IPS-18c (cell line): ENCODE measurements around the gene TIMP2.
"Not testable (repeated sequence)": the region's sequence is repeated elsewhere in the genome, so short reads cannot be mapped to it uniquely, and the experiment has no call there.

Experiments used
- H3K4me3 ChIP-seq: 2 replicates; pipeline ENCODE4 v1.7.0; 2013; ENCODE audit warnings: low read depth, mild to moderate bottlenecking, low read length, moderate library complexity; ENCODE audit not compliant: insufficient read depth
- H3K9me3 ChIP-seq: one replicate; pipeline ENCODE4 v1.6.1; 2013; ENCODE audit warnings: mild to moderate bottlenecking, low read length, moderate library complexity; ENCODE audit not compliant: control insufficient read depth, insufficient read depth

Gene TIMP2

GRCh38 chr17:78960928-78961327, 35.7 kb upstream of the TIMP2 start:
- no peaks in the 10 kb centered on the region for H3K9me3 ChIP-seq

DNA sequence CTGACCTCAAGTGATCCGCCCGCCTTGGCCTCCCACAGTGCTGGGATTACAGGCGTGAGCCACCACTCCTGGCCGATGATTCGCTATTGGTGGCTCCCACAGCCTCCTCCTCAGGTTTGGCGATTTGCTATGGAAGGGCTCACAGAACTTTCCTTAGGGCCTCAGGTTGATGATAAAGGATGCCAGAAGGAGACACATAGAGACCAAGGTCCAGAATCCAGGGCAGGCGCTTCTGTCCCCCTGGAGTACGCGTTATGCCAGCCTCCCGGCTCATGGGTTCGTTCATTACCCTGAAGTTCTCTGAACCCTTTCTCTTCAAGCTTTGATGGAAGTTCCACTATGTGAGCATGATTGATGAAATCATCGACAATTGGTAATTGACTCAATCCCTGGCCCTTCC, 34.6 kb upstream of the TIMP2 start:
- Histone ChIP-seq H3K4me3 (no peak overlapping the region), H3K9me3 (no peaks in the 10 kb centered on the region)

More at GRCh38 chr17:78960928-78961327, 35.7 kb upstream of the TIMP2 start:
- H3K4me3 ChIP-seq, result no peak overlapping the region

- Histone ChIP-seq H3K4me3 (no peak overlapping the region), H3K9me3 (no peaks in the 10 kb centered on the region)
Observed at GRCh38 chr17:78958641-78959127, 33.5 kb upstream of the TIMP2 start.

GRCh38 chr17:78957128-78957527, 31.9 kb upstream of the TIMP2 start:
- Histone ChIP-seq H3K4me3 (no peak overlapping the region; the same call in 1 of the 2 replicates), H3K9me3 (no peaks in the 10 kb centered on the region)

GRCh38 chr17:78956254-78956653, 31.1 kb upstream of the TIMP2 start:
- H3K4me3 ChIP-seq, result no peak overlapping the region; the same call in 1 of the 2 replicates
- H3K9me3 ChIP-seq, result no peaks in the 10 kb centered on the region

DNA sequence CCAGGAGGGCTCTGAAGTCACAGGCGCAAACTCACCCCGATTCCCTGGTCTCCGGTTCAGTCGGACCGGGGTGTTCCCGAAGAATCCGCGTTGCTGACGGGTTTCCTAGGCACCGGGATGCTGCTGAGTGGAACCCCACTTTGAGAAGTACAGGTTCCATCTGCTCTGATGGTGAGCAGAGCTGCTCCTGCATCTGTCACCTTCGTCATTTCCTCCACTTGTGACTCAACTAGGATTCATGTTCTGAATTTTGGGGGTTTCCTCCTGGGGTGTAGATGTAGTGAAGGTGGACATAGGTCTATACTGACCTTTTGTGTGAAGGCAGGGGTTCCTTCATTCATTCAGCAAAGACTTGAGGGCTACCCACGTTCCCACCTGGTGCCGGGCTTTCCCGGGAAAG, 29.5 kb upstream of the TIMP2 start:
- H3K9me3 ChIP-seq, result peaks cover 10% of the 10 kb centered on the region
- H3K4me3 ChIP-seq, result no peak overlapping the region

GRCh38 chr17:78953356-78954350, 28.5 kb upstream of the TIMP2 start:
- Histone ChIP-seq H3K9me3 (peaks cover 10% of the 10 kb centered on the region), H3K4me3 (no peak overlapping the region)

GRCh38 chr17:78952706-78953105, 27.5 kb upstream of the TIMP2 start:
- Histone ChIP-seq H3K9me3 (peaks cover 10% of the 10 kb centered on the region), H3K4me3 (no peak overlapping the region)

DNA sequence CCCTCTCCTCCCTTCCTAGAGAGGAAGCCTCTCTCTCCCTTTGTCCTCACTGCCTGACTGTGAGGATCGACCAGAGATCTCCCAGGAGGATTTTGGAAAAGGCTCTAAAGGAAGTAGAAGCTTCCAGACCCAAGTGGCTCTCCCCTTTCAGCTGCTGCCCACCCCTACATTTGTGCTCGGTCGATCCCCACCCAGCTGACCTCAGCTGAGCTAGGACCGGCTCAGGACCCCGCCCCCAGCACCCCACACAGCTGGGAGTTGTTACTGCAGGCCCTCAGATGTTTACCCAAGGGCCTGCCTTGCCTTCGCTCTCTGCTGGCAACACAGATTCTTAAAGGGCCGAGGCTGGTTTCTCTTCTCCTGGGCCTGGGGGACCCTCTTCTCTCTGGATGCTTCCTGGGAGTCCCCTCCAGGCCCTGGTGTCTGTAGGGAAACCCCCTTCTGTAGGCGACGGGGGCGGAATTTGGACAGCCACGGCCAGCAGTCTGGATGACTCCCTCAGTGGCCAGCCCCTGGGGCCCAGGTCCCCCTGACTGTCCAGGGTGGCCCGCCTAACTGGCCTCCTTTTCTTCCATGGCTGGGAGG, 26.9 kb upstream of the TIMP2 start:
- Histone ChIP-seq H3K4me3 (no peak overlapping the region), H3K9me3 (peaks cover 10% of the 10 kb centered on the region)

DNA sequence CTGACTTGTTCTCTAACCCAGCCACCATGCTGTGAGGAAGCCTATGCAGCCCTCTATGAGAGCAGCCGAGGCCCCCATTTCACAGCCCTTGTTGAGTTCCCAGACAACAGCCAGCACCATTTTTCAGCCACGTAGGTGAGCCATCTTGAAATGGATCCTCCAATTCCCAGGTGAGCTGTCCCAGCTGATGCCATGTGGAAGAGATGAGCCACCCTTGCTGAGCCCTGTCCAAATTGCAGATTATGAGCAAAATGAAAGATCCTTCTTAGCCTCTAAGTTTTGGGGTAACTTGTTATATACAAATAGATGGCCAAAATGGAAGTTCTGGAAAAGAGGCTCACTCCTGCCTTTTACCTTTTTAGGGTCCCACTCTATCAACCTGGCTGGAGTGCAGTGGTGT, 25.7 kb upstream of the TIMP2 start:
- no peak overlapping the region for H3K4me3 ChIP-seq
- H3K9me3 ChIP-seq, result peaks cover 10% of the 10 kb centered on the region

- Histone ChIP-seq H3K9me3 (peaks cover 10% of the 10 kb centered on the region), H3K4me3 (no peak overlapping the region)
Observed at GRCh38 chr17:78947235-78948149, 22.3 kb upstream of the TIMP2 start.

- H3K4me3 ChIP-seq, result no peak overlapping the region
- H3K9me3 ChIP-seq, result peaks cover 10% of the 10 kb centered on the region
Observed at GRCh38 chr17:78946631-78947030, 21.4 kb upstream of the TIMP2 start.

DNA sequence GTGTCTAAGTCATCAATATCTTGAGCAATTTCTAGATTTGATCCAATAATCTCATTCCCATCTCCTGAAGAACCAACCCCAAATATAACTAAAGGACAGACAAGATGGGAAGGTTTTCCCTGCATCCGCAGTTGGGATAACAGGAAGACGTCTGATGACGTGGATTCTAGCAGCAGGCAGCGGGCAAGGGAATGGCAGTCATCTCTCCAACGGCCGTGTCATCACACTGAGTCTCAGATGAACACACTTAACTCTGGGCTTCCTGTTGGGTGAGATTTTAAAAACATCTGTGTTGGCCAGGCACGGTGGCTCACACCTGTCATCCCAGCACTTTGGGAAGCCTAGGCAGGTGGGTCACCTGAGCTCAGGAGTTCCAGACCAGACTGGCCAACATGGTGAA, 20.9 kb upstream of the TIMP2 start:
- no peak overlapping the region for H3K4me3 ChIP-seq
- peaks cover 10% of the 10 kb centered on the region for H3K9me3 ChIP-seq

DNA sequence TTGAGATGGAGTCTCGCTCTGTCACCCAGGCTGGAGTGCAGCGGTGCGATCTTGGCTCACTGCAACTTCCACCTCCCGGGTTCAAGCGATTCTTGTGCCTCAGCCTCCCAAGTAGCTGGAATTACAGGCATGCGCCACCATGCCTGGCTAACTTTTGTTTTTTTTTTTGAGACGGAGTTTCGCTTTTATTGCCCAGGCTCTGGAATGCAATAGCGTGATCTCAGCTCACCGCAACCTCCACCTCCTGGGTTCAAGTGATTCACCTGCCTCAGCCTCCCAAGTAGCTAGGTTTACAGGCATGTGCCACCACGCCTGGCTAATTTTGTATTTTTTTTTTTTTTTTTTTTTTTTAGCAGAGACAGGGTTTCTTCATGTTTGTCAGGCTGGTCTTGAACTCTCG, 20.3 kb upstream of the TIMP2 start:
- H3K9me3 ChIP-seq, H3K4me3 ChIP-seq: not testable (repeated sequence)

DNA sequence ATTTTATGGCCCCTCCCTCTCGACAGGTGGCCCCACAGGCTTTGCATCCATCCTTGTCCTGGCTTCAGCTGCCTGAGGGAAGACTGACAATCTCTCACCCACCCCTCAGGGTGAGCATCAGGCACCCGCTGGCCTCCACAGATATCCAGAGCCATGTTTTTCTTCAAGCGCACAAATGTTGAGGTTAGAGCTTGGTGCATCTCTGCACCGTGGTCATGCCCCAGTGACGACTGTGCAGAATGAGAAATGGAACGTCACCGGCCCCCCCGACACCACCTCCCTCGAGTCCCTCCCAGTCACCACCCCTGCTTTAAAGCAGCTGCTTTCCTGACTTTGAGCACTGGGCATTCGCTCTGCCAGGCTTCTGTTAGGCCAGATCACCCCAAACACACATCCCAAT, 19.8 kb upstream of the TIMP2 start:
- Histone ChIP-seq H3K4me3 (no peak overlapping the region), H3K9me3 (no peaks in the 10 kb centered on the region)

GRCh38 chr17:78944026-78944425, 18.8 kb upstream of the TIMP2 start:
- Histone ChIP-seq H3K4me3 (no peak overlapping the region), H3K9me3 (no peaks in the 10 kb centered on the region)

DNA sequence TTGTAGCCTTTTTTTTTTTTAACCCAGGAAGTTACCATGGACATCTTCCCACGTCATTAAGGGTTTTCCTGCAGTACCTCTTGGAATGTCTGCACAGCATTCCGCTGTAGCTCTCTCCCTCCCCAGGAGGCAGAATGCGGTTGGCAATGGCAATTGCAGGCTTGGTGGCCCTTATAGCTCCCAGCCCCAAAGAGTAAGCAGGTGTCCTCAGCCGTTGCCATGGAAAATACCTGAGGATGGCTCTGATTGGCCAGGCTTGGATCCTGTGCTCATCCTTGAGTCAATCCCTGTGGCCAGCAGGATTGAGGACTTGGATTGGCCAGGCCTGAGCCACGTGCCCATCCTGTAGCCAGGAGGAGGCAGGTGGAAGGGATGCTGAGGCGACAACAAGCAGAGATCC, 15.5 kb upstream of the TIMP2 start:
- Histone ChIP-seq H3K9me3 (no peaks in the 10 kb centered on the region), H3K4me3 (no peak overlapping the region)
